Naive thymus-derived CD4-positive, alpha-beta T cell (primary cell): ENCODE measurements around the gene TMEM82. TPM values are rescaled to one million over a fixed set of nuclear protein-coding genes. Genes with fewer than 3 reads are reported as not detected.

Experiments
- ATAC-seq: fragments of 150-1000 bp; cut with Tn5 transposase; 2 replicates; pipeline ENCODE4 v1.10.0; 2021; ENCODE audit warnings: mild to moderate bottlenecking, moderate library complexity
- CTCF ChIA-PET: fragments of 350-600 bp; sonication (Branson Sonifier 250); formaldehyde crosslinking; loops from one replicate; lab custom pipeline; 2021; ENCODE audit warnings: antibody characterized with exemption; lab: Charles Lee
- POLR2A ChIA-PET: fragments of 350-600 bp; sonication (Branson Sonifier 250); formaldehyde crosslinking; loops from one replicate; lab custom pipeline; 2021; ENCODE audit warnings: antibody characterized with exemption, inconsistent platforms; lab: Charles Lee
- DNase-seq, 9 donors: peaks; one replicate each; pipeline versions ENCODE4 v3.0.0 to v3.0.0-alpha.2; 2020 to 2022; ENCODE audit warnings: mixed read lengths in 1 of 9
- H3K27ac ChIP-seq: one replicate; pipeline ENCODE4 v1.7.0; 2013; ENCODE audit warnings: mild to moderate bottlenecking, low read depth, low read length, moderate library complexity
- H3K27me3 ChIP-seq, 2 donors: one replicate each; pipeline ENCODE4 v1.7.0; 2013; ENCODE audit warnings: low read length in 2 of 2, mild to moderate bottlenecking in 2 of 2, moderate library complexity in 2 of 2; ENCODE audit not compliant: control insufficient read depth in 2 of 2, insufficient read depth in 2 of 2
- H3K36me3 ChIP-seq, 3 experiments: 1 replicate in 2 of 3; 2 replicates in 1 of 3; pipeline ENCODE4 v1.7.0; 2013; ENCODE audit warnings: low read length in 3 of 3, mild to moderate bottlenecking in 3 of 3, moderate library complexity in 1 of 3; ENCODE audit not compliant: insufficient read depth in 3 of 3, control insufficient read depth in 2 of 3
- H3K4me1 ChIP-seq, 2 donors: one replicate each; pipeline ENCODE4 v1.7.0; 2013; ENCODE audit warnings: low read length in 2 of 2, mild to moderate bottlenecking in 2 of 2, moderate library complexity in 1 of 2; ENCODE audit not compliant: control insufficient read depth in 2 of 2, insufficient read depth in 2 of 2
- H3K4me3 ChIP-seq: 2 replicates; pipeline ENCODE4 v1.7.0; 2013; ENCODE audit warnings: mild to moderate bottlenecking, low read length
- H3K9me3 ChIP-seq, 3 experiments: 1 replicate in 2 of 3; 2 replicates in 1 of 3; pipeline ENCODE4 v1.7.0; 2013; ENCODE audit warnings: low read length in 3 of 3; ENCODE audit not compliant: control insufficient read depth in 2 of 3
- H3K27ac Mint-ChIP-seq, 9 donors: one replicate each; pipeline ENCODE4 v1.8.0; 2020 to 2022; ENCODE audit warnings: mixed read lengths in 9 of 9, mild to moderate bottlenecking in 8 of 9, moderate library complexity in 5 of 9, inconsistent platforms in 2 of 9
- H3K27me3 Mint-ChIP-seq, 5 donors: one replicate each; pipeline ENCODE4 v1.8.0; 2021 to 2022; ENCODE audit warnings: mixed read lengths in 5 of 5, mild to moderate bottlenecking in 1 of 5
- H3K36me3 Mint-ChIP-seq, 5 donors: one replicate each; pipeline ENCODE4 v1.8.0; 2020 to 2022; ENCODE audit warnings: mixed read lengths in 5 of 5, mild to moderate bottlenecking in 3 of 5, inconsistent platforms in 1 of 5
- H3K4me1 Mint-ChIP-seq, 7 donors: one replicate each; pipeline ENCODE4 v1.8.0; 2020 to 2022; ENCODE audit warnings: mixed read lengths in 7 of 7, mild to moderate bottlenecking in 3 of 7, inconsistent platforms in 1 of 7
- H3K4me3 Mint-ChIP-seq, 10 donors: one replicate each; pipeline ENCODE4 v1.8.0; 2020 to 2022; ENCODE audit warnings: mild to moderate bottlenecking in 10 of 10, mixed read lengths in 10 of 10, moderate library complexity in 6 of 10, inconsistent platforms in 2 of 10
- H3K9me3 Mint-ChIP-seq, 11 donors: one replicate each; pipeline ENCODE4 v1.8.0; 2020 to 2022; ENCODE audit warnings: mixed read lengths in 11 of 11, mild to moderate bottlenecking in 4 of 11, inconsistent platforms in 1 of 11, moderate library complexity in 1 of 11
- intact Hi-C, 2 donors: fragments of 100-400 bp; cut with micrococcal nuclease; formaldehyde crosslinking; loops; one replicate each; pipeline ENCODE4 v1.15.1; 2023
- polyA plus RNA-seq, 2 donors: library from polyadenylated mRNA; unstranded; fragments of 300-500 nt; fragmentation: Illumina TruSeq; gene quantifications; one replicate each; pipeline ENCODE4 v1.2.3, GENCODE V29; 2021
- total RNA-seq, 6 experiments: library from RNA in 5 of 6; stranded (reverse) in 5 of 6; gene quantifications; 1 replicate in 5 of 6; 2 replicates in 1 of 6; pipeline ENCODE4 v1.2.3 and lab custom pipeline; 2021 to 2026

Gene TMEM82
- total and polyA plus RNA-seq, 7 experiments from 2014 or later = not detected

DNA sequence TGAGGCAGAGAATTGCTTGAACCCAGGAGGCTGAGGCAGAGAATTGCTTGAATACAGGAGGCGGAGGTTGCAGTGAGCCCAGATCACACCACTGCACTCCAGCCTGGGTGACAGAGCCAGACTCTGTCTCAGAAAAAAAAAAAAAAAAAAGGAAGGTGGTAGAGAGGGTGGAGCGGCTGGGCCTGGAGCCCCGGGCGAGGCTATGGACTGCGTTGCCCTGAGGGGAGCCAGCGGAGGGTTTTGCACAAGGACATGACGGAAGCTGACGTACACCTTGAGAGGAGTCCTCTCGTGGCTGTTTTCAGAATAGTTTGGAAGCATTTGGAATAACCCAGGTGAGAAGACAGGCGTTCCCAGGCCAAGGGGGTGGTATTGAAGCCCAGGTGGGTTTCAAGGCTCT, 9.4 kb downstream of the TMEM82 start:
- ATAC-seq = no peak
- peaks cover 5 to 16% (median 8%) of the 10 kb centered on the region in 7 donors for H3K4me1 Mint-ChIP-seq
- intact Hi-C loops = no loop called here
- DNase-seq = no peak
- CTCF ChIA-PET = no interaction called here
- H3K27ac Mint-ChIP-seq = no peak overlapping the region
- H3K4me1 ChIP-seq = no peaks in the 10 kb centered on the region
- no peaks in the 10 kb centered on the region for H3K27me3 ChIP-seq
- peaks cover 0 to 1% (median 0%) of the 10 kb centered on the region in 11 donors for H3K9me3 Mint-ChIP-seq
- H3K36me3 ChIP-seq = no peaks in the 10 kb centered on the region
- H3K4me3 ChIP-seq = no peak overlapping the region
- H3K27ac ChIP-seq = no peak overlapping the region
- no peaks in the 10 kb centered on the region for H3K9me3 ChIP-seq
- H3K4me3 Mint-ChIP-seq = no peak overlapping the region
- H3K36me3 Mint-ChIP-seq = no peaks in the 10 kb centered on the region
- peaks cover 11 to 29% (median 15%) of the 10 kb centered on the region in 5 donors for H3K27me3 Mint-ChIP-seq
- POLR2A ChIA-PET = interaction anchor here (0.6 kb wide), 1 partner anchor 448 kb away, joined by 3 read pairs; no protein-coding TSS in a partner anchor

DNA sequence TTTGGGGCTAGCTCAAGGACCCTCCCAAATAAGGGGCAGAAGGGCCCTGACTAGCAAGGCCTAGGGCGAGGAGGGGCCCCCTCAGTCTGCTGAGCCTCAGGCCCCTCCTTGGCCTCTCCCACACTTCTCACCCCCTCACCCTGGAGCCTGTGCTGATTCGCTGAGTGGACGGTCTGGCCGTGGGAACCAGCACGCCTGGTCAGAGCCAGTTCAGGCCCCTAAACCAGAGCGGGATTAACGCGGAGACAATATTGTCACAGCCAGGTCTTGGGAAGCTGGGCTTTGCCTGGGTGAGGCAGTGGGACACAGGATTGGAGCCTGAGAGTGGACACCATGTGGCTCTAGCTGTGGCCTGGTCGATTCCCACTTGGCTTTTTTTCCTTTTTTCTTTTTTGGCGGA, 11.5 kb downstream of the TMEM82 start:
- peaks cover 19 to 39% (median 26%) of the 10 kb centered on the region in 5 donors for H3K27me3 Mint-ChIP-seq
- ATAC-seq (no peak), DNase-seq (no peak)
- H3K9me3 ChIP-seq = no peaks in the 10 kb centered on the region
- H3K4me1 ChIP-seq = no peaks in the 10 kb centered on the region
- ChIA-PET CTCF (no interaction called here), POLR2A (no interaction called here)
- intact Hi-C loops = no loop called here
- peak overlapping the region in 1 of 10 donors; percentile 38 for H3K4me3 Mint-ChIP-seq
- H3K36me3 ChIP-seq = no peaks in the 10 kb centered on the region
- peak overlapping the region in 1 of 9 donors; percentile 46 for H3K27ac Mint-ChIP-seq
- peaks cover 5 to 28% (median 16%) of the 10 kb centered on the region in 7 donors for H3K4me1 Mint-ChIP-seq
- H3K27me3 ChIP-seq = peaks cover 0 to 3% of the 10 kb centered on the region in 2 donors
- H3K36me3 Mint-ChIP-seq = no peaks in the 10 kb centered on the region
- H3K4me3 ChIP-seq = no peak overlapping the region
- H3K27ac ChIP-seq = no peak overlapping the region
- peaks cover 0 to 1% (median 0%) of the 10 kb centered on the region in 11 donors for H3K9me3 Mint-ChIP-seq

DNA sequence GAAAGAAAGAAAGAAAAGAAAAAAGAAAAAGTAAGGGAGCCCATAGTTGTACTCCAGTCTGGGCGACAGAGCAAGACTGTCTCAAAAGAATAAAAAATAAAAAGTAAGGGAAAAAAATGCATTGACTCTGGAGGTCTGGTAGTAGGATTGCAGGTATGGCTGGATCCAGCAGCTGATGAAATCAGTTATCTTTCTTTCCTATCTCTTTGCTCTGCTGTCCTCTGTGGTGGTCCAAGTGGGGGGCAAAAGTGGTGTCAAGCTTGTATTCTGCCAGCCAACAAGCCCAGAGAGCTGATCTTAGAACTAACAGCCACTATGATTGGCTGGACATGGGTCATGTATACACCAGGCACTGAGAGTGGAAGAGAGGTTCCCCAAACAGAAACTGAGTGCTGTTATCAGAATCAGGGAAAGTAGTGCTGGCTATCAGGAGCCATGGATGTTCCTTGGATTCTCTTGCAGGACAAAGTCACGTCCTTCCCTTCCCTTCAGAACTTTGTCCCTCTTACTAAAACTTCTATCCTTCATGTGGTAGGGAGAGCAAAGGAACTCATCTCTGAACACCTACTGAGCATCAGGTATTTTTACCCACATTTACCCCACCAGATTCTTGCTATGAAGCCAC, 12.8 kb downstream of the TMEM82 start:
- H3K27ac Mint-ChIP-seq = no peak overlapping the region
- no peak overlapping the region for H3K4me3 ChIP-seq
- peaks cover 0 to 3% of the 10 kb centered on the region in 2 donors for H3K27me3 ChIP-seq
- POLR2A ChIA-PET = no interaction called here
- no peak for ATAC-seq
- H3K27ac ChIP-seq = no peak overlapping the region
- H3K4me1 Mint-ChIP-seq = peaks cover 5 to 28% (median 16%) of the 10 kb centered on the region in 7 donors
- no peaks in the 10 kb centered on the region for H3K9me3 ChIP-seq
- H3K4me1 ChIP-seq = peaks cover 0 to 5% of the 10 kb centered on the region in 2 donors
- H3K4me3 Mint-ChIP-seq = peak overlapping the region in 1 of 10 donors; percentile 5
- intact Hi-C loops = no loop called here
- no peaks in the 10 kb centered on the region for H3K36me3 Mint-ChIP-seq
- H3K36me3 ChIP-seq = no peaks in the 10 kb centered on the region
- peaks cover 25 to 45% (median 31%) of the 10 kb centered on the region in 5 donors for H3K27me3 Mint-ChIP-seq
- peaks cover 0 to 1% (median 0%) of the 10 kb centered on the region in 11 donors for H3K9me3 Mint-ChIP-seq
- CTCF ChIA-PET = interaction anchor here (0.6 kb wide), 1 partner anchor 12 kb away, joined by 3 read pairs; no protein-coding TSS in a partner anchor
- no peak for DNase-seq

DNA sequence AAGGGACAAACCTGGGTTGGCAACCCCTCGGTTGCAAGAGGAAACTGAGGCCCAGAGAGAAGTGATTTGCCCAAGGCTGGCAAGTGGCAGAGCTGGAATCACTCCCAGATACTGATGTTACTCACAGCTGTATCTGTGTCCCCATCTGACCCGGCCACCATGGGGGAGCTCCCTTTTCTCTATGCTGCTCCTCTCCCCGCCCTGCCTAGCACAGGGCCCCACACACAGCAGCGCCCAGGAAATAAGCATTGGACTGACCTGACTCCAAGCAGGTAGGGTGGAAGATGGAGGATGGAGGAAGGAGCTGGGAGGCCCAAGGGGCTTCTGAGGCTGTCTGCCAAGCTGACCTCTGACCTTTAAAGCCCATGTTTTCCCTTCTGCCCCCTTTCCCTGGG, 13.3 kb downstream of the TMEM82 start:
- Histone ChIP-seq H3K36me3 (no peaks in the 10 kb centered on the region), H3K9me3 (no peaks in the 10 kb centered on the region), H3K27ac (no peak overlapping the region), H3K27me3 (peaks cover 0 to 3% of the 10 kb centered on the region in 2 donors), H3K4me1 (peaks cover 0 to 5% of the 10 kb centered on the region in 2 donors), H3K4me3 (no peak overlapping the region)
- Mint-ChIP-seq H3K9me3 (peaks cover 0 to 1% (median 0%) of the 10 kb centered on the region in 11 donors), H3K36me3 (no peaks in the 10 kb centered on the region), H3K4me3 (no peak overlapping the region), H3K27ac (no peak overlapping the region), H3K27me3 (peaks cover 27 to 49% (median 31%) of the 10 kb centered on the region in 5 donors), H3K4me1 (peaks cover 5 to 28% (median 16%) of the 10 kb centered on the region in 7 donors)
- POLR2A ChIA-PET = no interaction called here
- ATAC-seq = no peak
- CTCF ChIA-PET = interaction anchor here (0.6 kb wide), 1 partner anchor 11 kb away, joined by 3 read pairs; no protein-coding TSS in a partner anchor
- intact Hi-C loops = no loop called here
- DNase-seq = no peak

DNA sequence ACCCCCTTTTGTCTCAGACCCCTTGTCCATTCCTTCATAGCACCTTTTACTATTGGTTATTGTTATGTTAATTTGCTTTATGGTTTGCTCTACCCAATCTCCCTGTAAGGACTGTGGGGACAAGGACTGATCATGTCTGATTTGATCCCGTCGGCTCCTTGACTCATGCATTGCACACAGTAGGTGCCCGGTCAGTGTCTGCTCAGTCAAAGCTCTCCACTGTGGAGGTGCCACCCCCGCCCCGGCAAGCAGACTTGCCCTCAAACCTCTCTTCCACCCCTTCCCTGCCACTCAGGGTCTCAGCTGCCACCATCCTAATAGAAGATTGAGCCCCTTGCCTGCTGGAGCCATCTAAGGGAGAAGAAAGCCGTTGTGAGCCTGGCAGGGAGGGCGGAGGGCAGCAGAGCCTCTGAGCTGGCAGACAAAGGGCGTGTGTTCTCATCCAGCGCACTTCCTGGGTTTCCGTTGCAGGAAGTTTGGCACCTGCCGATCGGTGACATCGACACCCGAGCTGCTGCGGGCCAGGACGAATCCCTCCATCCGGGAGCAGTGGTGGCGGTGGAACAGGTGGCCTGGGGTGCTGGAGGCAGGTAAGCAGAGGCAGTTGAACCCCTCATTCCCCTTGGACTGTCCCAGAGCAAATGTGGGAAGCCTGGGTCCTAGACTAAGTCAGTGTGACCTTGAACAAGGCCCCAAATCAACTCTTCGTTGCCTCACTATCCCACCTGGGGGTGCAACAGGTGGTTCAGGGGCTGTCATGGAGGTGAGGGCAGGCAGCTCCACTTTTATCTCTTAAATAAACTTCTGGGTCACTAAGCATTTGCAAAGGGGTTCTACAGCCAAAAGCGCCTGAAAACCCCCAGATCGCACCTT, 14.1 kb downstream of the TMEM82 start:
- peaks cover 31 to 57% (median 37%) of the 10 kb centered on the region in 5 donors for H3K27me3 Mint-ChIP-seq
- no peak overlapping the region for H3K27ac ChIP-seq
- peaks cover 0 to 5% of the 10 kb centered on the region in 2 donors for H3K4me1 ChIP-seq
- intact Hi-C loops = no loop called here
- ChIA-PET CTCF (interaction anchor here (0.6 kb wide), 1 partner anchor 601 kb away, joined by 4 read pairs; no protein-coding TSS in a partner anchor), POLR2A (no interaction called here)
- H3K9me3 Mint-ChIP-seq = peaks cover 0 to 1% (median 0%) of the 10 kb centered on the region in 11 donors
- peaks cover 0 to 3% of the 10 kb centered on the region in 2 donors for H3K27me3 ChIP-seq
- no peaks in the 10 kb centered on the region for H3K36me3 Mint-ChIP-seq
- H3K36me3 ChIP-seq = no peaks in the 10 kb centered on the region
- H3K4me3 Mint-ChIP-seq = peak overlapping the region; percentile 4 to 64 (median 42)
- ATAC-seq = no peak
- H3K4me1 Mint-ChIP-seq = peaks cover 5 to 28% (median 16%) of the 10 kb centered on the region in 7 donors
- no peak overlapping the region for H3K4me3 ChIP-seq
- DNase-seq = peak in 4 of 9 donors; percentile 15 to 25 (median 22)
- H3K9me3 ChIP-seq = no peaks in the 10 kb centered on the region
- peak overlapping the region in 1 of 9 donors; percentile 37 for H3K27ac Mint-ChIP-seq

DNA sequence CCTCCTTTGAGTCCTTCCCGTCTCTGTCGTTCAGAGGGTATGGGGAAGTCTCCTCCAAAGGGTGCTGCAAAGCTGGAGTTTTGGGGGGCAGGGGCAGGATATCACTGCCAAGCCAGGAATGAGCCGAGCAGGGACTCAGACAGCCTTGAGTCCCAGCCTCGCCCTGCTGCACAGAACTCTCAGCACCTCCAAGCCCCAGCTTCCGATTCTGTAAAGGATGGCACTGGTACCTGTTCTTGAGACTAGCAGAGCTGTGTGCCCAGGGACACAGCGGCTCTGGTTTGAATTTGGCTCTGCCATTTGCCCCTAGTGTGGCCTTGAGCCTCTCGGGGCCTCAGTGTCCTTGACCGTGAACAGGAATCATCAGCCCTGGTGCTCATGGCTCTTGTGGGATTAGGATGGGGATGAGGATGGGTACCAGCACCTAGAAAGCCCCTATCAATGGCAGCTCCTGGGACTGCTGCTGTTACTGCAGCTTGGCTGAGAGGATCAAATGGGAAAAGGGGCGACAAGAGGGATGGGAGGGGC, 14.8 kb downstream of the TMEM82 start:
- peaks cover 0 to 1% (median 0%) of the 10 kb centered on the region in 11 donors for H3K9me3 Mint-ChIP-seq
- H3K27ac ChIP-seq = no peak overlapping the region
- peaks cover 31 to 63% (median 38%) of the 10 kb centered on the region in 5 donors for H3K27me3 Mint-ChIP-seq
- ATAC-seq (no peak), DNase-seq (no peak)
- H3K4me1 ChIP-seq = peaks cover 0 to 5% of the 10 kb centered on the region in 2 donors
- H3K9me3 ChIP-seq = no peaks in the 10 kb centered on the region
- H3K27ac Mint-ChIP-seq = no peak overlapping the region
- ChIA-PET CTCF (interaction anchor here (0.6 kb wide), 2 partner anchors 163 to 600 kb away, joined by 4 to 6 read pairs; no protein-coding TSS in a partner anchor), POLR2A (no interaction called here)
- no peaks in the 10 kb centered on the region for H3K36me3 ChIP-seq
- no peaks in the 10 kb centered on the region for H3K36me3 Mint-ChIP-seq
- H3K4me1 Mint-ChIP-seq = peaks cover 5 to 28% (median 17%) of the 10 kb centered on the region in 7 donors
- H3K4me3 Mint-ChIP-seq = peak overlapping the region in 9 of 10 donors; percentile 16 to 82 (median 54)
- intact Hi-C loops = no loop called here
- H3K4me3 ChIP-seq = no peak overlapping the region
- H3K27me3 ChIP-seq = peaks cover 0 to 3% of the 10 kb centered on the region in 2 donors
